Measurements from ENCODE around the gene ZBTB12.
"Not testable (repeated sequence)": the region's sequence is repeated elsewhere in the genome, so short reads cannot be mapped to it uniquely, and the experiment has no call there.

The ZBTB12 gene

DNA sequence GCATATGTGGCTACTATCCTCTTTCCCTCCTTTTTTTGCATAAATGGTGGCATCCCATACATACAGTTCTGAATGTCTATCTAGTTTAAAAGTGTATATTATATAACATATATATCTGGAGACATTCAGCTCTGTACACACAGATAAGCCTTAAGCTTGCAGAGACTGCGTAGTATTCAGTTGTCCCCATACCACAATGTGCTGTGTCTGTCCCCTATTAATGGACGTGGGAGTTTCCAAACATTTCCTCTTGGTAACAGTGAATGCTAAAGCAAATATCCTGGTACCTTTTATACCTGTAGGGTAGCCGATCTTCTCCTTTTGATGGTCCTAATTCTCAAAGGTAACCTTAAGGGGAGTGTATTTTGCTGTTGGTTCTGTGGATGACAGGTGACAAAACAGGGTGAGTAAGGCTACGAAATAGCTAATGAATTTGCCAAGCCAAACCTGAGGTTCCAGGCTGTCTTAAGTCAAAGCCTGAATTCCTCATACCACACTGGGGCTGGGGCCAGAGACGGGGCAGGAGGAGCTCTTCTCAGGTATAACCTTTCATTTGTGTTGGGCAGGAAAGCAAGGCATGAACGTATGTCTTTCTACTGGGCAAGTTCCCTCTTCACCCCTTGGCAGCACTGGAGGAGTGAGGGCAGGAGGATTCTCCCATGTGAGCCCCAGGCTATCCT is 17.9 kb upstream of the ZBTB12 start:
- DNase-seq (ENCODE audit: low spot score), result no peak

DNA sequence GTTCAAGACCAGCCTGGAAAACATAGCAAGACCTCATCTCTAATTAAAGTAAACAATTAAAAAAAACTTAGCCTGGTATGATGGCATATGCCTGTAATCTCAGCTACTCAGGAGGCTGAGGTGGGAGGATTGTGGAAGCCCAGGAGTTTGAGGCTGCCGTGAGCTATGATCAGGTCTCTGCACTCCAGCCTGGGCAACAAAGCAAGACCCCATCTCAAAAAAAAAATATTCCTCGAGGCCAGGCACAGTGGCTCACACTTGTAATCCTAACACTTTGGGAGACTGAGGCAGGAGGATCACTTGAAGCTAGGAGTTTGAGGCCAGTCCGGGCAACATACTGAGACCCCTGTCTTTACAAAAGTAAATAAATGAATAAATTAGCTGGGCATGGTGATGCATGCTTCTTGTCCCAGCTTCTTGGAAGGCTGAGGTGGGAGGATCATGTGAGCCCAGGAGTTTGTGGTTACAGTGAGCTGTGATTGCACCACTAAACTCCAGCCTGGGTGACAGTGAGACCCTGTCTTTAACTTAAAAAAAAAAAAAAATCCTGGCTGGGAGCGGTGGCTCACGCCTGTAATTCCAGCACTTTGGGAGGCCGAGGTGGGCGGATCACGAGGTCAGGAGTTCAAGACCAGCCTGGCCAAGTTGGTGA is 16.3 kb upstream of the ZBTB12 start:
- no peak for DNase-seq (ENCODE audit: low spot score)

DNA sequence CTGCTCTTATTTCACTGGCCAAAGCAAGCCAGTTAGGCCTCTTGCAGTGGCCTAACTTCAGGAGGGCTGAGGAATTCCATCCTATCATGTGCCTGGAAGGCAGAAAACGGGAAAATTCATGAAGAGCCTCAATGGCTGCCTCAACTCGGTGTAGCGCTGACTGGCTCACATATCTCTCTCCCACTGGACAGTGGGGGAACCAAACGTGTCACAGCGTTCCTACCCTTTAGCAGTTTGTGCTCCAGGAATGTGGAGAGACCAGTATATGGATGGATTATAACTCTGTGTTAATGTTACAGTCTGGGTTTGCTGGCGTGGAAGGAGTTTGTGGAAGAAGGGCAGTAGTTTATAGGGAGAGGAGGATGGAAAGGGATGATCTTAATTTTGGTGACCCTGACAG is 13.9 kb upstream of the ZBTB12 start:
- DNase-seq (ENCODE audit: low spot score), result no peak

DNA sequence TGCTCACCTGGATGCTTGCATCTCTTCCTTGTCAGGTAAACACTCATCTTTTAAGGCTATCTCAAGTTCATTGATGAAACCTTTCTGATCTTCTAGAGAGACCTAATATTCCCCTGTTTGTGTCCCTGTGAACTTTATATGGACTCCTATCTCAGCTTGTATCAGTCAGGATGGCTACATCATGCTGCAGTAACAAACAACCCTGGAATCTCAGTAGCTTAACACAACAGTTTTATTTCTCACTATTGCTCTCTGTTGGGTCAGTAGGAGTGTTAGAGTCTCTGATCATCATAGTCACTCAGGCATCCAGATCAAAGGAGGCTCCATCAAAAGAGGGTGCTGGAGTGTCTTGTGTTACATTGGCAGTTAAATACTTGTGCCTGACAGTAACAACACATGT is 13.5 kb upstream of the ZBTB12 start:
- DNase-seq (ENCODE audit: low spot score), result no peak

DNA sequence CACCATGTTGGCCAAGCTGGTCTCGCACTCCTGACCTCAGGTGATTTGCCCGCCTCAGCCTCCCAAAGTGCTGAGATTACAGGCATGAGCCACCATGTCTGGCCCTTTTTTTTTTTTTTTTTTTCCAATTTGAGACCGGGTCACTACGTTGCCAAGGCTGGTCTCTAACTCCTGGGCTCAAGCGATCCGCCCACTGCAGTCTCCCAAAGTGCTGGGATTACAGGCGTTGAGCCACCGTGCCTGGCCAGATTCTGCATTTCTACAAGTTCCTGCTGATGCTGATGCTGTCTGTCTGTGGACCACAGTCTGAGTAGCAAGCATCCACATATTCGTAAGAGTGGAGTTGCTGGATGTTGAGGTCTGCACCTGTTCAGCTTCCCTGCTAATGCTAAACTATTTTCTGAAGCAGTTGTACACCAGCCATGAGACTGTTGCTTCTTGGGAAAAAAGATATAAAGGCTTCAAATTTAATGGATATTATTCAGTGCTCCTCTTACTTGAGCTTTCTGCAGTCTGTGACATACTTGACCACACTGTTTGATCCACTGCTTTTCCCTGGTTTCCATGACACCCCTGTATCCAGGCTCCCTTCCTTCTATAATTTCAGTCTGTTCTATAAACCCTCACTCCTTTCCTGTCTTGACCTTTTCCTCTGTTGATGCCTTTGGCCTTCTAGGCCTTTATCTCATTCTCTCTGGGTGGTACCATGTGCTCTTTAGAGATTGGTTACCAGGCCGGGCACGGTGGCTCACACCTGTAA is 10.1 kb upstream of the ZBTB12 start:
- DNase-seq (ENCODE audit: low spot score), result no peak

DNA sequence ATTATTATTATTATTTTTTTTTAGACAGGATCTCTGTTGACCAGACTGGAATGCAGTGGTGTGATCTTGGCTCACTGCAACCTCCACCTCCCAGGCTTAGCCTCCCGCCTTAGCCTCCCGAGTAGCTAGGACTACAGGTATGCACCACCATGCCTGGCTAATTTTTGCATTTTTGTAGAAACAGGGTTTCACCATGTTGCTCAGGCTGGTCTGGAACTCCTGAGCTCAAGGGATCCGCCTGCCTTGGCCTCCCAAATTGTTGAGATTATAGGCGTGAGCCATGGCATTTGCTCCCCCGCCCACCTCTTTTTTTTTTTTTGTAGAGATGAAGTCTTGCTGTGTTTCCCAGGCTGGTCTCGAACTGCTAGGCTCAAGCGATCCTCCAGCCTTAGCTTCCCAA is 7.4 kb upstream of the ZBTB12 start:
- DNase-seq (ENCODE audit: low spot score), result not testable (repeated sequence)

DNA sequence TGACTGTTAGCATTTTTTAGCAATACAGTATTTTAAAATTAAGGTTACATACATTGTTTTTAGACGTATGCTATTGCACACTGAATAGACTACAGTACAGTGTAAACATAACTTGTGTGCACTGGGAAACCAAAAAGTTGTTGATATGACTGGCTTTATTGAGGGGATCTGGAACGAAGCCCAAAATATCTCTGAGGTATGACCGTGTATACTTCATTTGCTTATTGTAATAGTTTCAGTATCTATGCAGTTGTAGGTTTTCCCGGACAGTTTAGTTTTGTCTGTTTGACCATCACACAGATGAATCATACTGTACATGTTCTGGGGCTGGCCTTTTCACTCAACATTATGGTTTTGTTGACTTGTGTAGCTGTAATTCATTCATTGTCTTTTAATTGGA is 6.9 kb upstream of the ZBTB12 start:
- no peak for DNase-seq (ENCODE audit: low spot score)

DNA sequence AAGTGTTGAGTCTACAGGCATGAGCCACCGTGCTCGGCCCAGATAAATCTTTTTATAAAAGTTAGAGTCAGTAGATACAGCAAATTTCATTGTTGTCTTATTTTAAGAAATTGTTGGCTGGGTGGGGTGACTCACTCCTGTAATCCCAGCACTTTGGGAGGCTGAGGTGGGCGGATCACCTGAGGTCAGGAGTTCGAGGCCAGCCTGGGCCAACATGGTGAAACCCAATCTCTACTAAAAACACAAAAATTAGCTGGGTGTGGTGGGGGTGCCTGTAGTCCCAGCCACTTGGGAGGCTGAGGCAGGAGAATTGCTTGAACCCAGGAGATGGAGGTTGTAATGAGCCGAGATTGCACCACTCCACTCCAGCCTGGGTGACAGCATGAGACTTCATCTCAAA is 6.4 kb upstream of the ZBTB12 start:
- not testable (repeated sequence) for DNase-seq (ENCODE audit: low spot score)

DNA sequence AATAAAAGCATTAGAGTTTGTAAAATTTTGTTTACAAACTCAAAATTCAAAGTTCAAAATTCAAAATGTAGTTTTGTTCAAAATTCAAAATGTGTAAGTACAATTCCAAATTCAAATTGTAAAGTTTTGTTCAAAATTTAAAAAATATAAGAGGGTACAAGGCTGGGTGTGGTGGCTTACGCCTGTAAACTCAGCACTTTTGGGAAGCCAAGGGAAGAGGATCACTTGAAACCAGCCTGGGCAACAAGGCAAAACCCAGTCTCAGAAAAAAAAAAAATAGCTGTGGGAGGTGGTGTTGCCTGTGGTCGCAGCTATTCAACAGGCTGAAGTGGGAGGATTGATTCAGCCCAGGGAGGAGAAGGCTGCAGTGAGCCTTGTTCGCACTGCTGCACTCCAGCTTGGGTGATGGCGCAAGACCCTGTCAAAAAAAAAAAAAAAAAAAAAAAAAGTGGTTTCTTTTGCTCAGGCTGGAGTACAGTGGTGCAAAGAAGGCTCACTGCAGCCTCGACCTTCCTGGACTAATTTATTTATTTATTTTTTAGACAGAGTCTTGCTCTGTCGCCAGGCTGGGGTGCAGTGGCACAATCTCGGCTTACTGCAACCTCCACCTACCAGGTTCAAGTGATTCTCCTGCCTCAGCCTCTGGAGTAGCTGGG is 5.4 kb upstream of the ZBTB12 start:
- no peak for DNase-seq (ENCODE audit: low spot score)

DNA sequence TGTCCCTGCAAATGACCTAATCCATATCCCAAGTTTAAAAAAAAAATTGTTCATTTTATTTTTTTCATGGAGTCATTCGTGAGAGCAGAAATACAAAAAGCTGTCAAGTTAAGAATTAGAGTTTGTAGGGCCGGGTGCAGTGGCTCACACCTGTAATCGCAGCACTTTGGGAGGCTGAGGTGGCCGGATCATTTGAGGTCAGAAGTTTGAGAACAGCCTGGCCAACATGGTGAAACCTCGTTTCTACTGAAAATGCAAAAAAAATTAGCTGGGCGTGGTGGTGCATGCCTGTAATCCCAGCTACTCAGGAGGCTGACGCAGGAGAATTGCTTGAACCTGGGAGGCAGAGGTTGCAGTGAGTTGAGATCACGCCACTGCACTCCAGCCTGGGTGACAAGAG is 4.8 kb upstream of the ZBTB12 start:
- DNase-seq (ENCODE audit: low spot score), result not testable (repeated sequence)

DNA sequence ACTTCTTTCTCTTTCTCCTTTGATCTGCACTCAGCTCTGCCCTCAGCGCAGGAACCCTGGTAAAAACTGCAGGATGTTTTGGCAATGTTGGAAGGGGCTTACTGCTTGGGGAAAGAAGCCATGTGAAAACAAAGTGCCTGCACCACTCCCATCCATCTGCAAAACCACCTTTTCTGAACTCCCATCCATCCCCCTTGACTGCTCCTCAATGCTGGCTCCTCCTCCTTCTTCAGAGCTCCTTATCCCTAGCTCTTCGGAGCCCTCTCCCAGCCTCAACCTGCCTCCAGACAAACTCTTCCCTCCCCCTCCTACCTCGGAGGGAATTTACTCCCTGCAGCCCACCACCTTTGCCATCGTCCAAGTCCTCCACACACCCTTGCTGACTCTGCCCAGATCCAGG is 4.2 kb upstream of the ZBTB12 start:
- no peak for DNase-seq (ENCODE audit: low spot score)

DNA sequence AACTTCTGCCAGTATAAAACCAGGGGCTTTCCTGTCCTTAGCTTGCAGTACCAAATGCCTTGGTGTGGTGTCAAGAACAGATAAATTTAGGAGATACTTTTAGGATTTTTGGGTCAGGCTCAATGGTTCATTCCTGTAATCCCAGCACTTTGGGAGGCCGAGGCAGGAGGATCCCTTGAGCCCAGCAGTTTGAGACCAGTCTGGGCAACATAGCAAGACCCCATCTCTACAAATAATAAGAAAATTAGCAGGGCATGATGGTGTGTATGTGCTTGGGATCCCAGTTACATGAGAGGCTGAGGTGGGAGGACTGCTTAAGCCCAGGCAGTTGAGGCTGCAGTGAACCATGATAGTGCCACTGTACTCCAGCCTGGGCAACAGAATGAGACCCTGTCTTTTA is 3.2 kb upstream of the ZBTB12 start:
- DNase-seq (ENCODE audit: low spot score), result no peak

DNA sequence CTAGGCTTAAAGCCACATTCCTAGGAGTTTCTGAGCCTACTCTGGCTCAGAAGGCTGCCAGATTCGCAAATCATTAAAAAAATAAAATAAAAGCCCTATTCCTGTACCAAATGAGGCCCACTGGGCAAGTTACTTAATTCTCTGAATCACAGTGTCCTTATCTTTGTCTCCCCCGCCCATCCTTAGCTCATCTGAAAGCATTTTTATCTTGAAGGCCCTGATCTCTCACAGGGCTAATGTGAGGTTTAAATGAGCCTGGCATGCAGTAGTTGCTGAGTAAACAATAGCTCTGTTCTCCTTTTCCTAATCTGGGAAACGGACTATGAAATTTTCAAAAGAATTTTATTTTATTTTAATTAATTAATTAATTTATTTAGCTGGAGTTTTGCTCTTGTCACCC is 2.1 kb upstream of the ZBTB12 start:
- no peak for DNase-seq (ENCODE audit: low spot score)

DNA sequence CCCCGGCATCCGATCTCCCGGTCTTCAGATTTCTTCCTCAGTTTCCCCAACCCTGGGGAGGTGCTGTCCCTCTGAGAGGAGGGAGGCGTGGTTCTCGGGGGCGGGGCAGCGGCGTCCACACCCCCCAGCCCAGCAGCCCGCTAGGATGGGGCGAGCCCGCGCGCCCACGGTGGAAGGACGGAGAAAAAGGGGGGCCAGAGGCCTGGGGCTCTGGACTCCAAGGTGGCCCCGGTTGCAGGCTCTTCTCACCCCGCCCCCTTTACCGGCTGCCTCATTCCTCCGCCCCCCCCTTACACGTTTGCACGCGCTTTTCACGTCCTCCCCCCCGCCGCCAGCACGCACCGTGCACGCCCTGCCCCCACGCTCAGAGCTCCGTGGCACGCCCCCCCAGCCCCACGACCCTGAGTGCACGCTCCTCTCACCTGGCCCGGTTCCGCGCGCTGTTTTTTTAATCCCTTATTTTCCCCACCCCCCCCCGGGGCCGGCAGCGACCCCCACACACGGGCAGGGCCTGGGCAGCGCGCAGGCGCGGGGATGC is 402 bp downstream of the ZBTB12 start:
- DNase-seq (ENCODE audit: low spot score), result peak; percentile 68

DNA sequence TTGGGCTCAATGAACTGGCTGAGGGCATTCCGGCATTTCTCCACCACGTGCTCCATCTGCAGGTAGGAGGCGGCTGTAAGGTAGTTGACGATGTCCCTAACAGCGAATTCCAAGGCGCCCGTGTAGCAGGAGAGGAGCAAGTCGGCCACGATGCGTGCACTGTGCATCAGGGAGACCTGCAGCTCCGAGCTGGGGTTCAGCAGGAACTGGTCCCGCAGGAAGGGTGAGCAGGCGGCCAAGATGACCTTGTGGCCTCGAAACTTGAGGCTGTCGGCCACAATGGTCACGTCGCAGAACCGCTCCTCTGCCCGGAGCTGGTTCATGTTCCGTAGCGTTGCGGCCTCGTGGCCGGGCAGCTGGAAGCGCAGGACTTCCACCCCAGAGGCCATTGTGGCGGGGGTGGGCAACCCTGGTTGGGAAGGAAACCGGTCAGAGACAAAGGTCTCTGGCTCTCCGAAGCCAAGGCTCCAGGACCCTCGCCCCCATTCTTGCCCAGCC is 920 bp downstream of the ZBTB12 start:
- no peak for DNase-seq (ENCODE audit: low spot score)

DNA sequence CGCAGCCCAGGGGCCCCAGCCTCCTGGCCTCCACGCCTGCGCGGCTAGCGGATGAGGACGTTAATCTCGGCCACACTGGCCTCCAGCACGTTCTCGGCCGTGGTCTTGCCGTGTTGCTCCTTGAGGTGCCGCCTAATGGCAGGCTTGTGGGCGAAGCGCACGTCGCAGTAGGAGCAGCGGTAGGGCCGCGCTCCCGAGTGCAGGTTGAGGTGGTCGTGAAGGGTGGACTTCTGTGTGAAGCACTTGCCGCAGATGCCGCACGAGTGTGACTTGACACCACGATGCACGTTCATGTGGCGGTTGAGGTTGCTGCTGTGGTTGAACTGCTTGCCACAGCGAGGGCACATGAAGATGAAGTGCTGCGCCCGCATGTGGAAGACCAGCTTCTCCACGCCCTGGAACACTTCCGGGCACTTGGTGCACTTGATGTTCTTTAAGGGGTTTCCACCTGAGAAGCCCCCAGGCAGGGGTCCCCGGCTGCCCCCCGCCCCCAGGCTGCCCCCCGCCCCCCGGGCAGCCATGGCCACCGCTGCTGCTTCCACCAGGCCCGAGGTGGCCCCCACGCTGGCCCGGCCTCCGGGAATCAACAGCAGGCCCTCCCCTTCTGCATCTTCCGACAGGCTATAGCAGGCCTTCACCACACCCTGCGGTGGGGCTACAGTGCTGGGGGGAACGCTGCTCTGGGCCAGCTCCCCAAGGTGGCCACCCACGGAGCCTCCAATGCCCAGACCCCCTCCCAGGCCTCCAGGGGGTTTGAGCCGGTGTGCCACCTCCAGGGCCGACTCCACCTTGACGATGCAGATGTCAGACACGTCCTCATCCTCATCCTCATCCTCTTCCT is 1.8 kb downstream of the ZBTB12 start:
- no peak for DNase-seq (ENCODE audit: low spot score)

DNA sequence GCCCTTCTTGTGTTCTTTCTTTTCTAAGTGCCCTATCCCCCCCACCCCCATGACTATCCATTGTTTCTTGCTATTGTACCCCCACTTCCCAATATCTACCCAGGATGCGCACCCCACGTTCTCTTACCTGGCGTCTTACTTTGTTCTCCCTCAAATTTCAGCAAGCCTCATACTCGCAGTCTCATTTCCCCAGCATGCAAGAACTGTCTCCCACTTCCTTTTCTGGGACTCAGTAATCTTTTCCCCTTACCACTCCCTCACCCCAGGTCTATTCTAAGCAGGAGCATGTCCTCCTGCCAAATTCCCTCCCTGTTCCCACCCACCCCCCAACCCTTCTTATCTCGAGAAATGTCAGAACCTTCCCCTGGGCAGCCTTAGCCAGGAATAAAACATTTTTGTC is 2.7 kb downstream of the ZBTB12 start:
- DNase-seq (ENCODE audit: low spot score), result no peak

DNA sequence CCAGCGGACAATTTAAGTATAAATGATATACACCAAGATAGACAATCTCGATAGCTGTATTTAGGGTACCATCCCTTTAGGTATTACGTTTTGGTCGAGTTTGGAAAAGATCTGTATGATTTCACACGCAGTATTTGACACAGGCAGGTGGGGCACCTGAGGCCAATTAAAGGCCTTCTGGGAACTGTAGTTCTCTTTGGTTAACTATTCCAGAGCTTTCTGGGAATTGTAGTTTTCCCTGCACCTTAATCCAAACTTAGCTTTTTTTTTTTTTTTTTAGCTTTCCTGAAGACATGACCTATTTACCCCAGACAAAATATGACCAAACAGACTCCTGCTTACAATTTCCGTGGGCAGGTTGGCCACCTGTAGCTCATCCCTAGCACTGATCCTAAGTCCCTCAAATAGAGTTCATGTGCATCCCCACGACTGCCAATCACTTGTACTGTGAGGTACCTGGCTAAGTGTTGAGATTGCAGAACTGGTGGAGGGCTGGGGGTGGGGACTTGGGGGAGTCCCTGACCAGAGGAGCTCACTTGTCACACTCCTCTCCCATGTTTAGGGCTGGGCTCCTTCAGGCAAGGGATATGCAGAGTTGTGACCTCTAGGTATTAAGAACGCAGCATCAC is 3.4 kb downstream of the ZBTB12 start:
- peak; percentile 58 for DNase-seq (ENCODE audit: low spot score)

DNA sequence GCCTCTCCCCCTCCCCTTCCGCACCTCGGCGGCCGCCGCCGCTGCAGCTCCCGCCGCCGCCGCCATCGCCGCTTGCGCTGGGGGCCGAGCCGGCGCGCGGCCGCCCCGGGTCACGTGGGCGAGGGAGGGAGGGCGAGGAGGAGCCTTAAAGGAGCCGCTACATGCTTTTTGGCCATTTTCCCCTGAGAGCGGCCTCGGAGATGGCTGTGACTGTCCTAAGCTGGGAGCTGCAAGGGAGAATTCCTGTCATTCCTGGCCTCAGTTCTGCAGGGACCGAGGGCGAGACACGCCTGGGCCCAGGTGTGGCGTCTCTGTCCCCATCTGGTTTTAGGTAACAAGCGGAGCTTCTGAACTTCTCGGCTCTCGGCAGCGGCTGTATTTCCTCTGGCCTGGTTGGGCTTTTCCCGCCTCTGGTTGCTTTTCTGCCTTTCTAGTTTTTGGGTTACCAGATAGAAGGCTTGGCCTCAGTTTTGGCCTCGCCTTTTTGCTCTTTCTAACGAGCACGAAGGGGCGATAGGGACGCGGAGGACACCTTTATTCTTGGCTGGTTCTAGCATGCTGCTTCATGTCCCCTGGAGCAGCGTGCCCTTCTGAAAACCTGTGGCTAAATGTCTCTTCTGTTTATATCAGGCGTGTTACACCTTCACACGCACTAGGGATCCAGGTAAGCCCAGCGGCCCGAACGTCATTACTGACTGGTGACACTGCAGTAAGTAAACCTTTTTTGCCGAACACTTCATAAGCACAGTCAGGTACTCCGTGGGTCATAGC is 4.1 kb downstream of the ZBTB12 start, which contains the start of gene EHMT2:
Gene EHMT2, minus strand, starts transcription at position 87 of the 771 bp plus-strand sequence. Its CDS starts 21 bp downstream, at position 66.
- peak; percentile 80 for DNase-seq (ENCODE audit: low spot score)
